HG03354 (cell line): ENCODE data around the gene HLF.

Experiments used
- ATAC-seq: cut with Tn5 transposase; IDR thresholded peaks from one replicate; pipeline ENCODE4 v1.9.1; 2021; ENCODE audit warnings: mild to moderate bottlenecking; ENCODE audit not compliant: unreplicated experiment, poor library complexity, severe bottlenecking

Gene HLF, protein sequence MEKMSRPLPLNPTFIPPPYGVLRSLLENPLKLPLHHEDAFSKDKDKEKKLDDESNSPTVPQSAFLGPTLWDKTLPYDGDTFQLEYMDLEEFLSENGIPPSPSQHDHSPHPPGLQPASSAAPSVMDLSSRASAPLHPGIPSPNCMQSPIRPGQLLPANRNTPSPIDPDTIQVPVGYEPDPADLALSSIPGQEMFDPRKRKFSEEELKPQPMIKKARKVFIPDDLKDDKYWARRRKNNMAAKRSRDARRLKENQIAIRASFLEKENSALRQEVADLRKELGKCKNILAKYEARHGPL

DNA sequence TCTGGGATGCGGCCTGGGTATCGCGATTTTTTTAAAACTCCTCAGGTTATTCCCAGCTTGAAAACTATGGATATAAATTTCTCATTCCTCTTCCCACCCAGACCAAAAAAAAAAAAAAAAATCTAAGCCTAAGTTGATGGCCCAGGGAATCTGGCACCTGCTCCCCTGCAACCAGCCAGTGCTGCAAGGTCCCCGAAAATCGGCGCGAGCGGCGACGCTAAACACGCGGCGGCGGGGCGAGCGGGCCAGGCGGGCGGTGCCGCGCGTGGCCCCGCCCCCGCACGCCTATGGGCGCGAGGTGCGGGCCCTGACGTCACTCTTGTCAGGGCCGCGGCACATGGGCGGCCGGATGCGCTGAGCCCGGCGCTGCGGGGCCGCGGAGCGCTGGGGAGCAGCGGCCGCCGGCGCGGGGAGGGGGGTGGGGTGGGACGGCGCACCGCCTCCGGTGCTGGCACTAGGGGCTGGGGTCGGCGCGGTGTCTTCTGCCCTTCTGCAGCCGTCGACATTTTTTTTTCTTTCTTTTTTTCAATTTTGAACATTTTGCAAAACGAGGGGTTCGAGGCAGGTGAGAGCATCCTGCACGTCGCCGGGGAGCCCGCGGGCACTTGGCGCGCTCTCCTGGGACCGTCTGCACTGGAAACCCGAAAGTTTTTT is at the start of gene HLF:
Gene HLF, plus strand, starts transcription at position 316 of the 654 bp plus-strand sequence. CDS start 525 bp downstream, outside the sequence.
- peak; percentile 96 for ATAC-seq

DNA sequence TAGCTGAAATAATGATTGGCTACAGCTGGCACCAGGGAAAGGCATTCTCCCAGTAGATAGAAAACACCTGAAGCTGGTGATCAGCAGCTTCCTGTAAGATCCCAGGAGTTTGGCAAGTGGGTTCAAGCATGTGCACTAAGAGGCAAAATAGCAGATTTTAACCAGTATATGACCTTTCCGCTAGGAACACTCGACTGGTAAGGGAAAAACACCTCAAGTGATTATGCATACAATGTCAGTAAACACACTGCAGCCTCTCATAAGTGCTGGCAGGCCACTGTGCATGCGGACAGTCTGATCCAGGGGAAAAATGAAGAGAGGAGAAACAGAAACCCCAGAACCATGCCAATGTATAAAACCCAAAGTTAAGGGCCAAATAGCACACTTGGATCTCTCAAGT is 49.0 kb upstream of the HLF start:
- ATAC-seq: no peak

DNA sequence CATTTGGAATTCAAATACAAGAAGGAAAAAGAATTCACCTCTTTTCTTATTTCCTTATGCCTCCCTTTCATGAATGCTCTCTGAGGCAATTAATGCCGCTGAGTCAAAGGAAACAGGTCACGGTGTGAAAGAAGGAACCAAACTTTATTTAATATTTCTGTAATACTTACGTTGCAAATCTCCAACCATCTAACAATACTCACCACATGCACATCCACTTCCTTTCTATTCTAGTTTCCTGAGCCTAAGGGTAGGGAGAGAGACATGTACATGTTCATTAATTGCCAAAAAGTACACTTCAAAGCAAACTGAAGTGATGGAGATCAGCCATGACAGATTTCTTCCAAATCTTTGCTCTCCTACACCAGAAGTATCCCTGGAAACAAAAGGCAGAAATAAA is 47.9 kb upstream of the HLF start:
- ATAC-seq: no peak

DNA sequence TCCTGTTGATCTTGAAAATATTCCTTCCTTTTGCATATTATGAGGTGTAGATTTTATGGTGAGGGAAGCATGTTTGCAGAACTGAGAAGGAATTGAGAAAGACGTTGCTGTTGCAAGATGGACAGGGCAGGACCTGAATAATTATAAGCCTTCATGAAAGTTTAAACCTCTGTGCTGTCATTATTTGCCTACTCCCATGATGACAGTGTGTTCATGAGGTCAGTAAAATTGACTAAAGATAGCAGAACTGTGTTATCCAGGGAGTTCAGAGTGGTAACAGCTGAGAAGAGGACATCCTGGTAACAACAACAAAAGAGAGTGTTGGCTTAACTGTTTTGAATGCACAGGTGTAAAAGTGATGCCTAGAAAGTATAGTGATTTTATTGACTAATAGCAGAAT is 45.3 kb upstream of the HLF start:
- no peak for ATAC-seq

DNA sequence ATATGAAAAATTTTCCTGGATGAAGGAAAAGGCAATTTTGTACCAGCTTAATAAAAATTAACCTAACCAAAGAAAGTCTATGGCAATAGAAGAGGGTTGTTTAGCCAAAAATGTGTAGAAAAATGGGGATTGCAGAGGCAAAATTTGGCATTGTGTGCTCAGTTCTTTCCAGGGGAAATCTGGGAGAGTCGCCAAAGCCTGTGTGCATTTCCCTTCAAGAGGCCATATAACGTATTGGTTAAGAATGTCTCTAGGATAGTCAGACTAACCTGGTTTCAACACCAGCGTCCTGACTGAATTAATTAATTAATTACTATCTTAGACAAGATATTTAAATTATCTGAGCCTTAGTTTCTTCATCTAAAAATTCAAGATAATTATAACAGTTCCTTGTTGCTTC is 44.8 kb upstream of the HLF start:
- ATAC-seq: no peak

DNA sequence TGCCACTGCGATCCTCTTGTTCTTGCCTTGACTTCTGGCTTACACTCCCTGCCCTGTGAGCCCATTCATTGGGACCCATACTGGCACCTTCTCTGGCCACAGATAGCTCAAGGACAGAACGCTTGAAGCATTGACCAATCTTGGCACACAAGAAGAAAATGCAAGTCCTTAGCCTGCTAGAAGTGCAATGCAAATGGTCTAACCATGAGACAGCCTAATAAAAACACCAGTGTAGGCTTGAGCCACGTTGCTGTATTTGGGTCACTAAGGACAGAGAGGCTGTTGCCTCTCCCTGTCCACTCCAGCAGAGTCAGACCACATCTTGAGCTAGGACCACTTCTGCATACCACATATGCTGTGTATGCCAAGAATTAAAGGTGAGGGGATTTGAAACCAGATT is 41.2 kb upstream of the HLF start:
- no peak for ATAC-seq

DNA sequence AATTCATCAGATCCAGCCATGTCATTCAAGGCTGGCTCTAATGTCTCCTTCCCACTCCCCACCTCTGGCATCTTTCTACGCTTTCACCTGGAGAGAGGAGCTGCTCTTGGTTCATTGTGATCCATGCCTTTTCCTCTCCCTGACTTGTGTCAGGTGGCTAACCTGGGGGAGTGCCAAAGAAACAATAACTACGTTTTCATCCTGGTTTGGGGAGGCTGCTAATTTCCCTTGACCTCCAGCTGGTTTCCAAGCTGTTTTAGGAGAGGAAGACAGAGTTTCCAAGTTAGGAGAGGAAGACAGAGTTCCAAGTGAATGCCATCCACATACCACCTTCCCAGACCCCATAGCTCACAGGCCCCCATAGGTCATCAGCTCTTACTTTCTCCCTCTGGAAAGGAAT is 40.0 kb upstream of the HLF start:
- no peak for ATAC-seq

DNA sequence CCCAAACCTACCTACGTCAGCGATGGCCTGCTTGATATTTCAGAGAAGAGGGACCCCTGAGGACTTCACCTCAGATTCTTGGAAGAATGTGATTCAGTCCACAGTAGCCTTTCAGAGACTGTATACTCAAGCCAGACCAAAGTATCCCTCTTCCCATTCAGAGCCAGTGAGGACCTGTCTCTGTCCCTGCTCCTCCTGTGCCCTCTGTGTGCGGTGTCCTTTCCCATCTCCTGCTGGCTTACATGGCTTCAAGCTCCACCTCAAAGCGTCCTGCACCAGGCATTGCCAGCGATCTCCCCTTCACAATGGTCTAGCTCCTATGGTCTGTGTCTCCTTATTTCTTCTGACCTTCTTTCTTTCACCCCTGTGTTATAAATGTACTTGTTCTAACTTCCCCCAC is 39.5 kb upstream of the HLF start:
- ATAC-seq: no peak

DNA sequence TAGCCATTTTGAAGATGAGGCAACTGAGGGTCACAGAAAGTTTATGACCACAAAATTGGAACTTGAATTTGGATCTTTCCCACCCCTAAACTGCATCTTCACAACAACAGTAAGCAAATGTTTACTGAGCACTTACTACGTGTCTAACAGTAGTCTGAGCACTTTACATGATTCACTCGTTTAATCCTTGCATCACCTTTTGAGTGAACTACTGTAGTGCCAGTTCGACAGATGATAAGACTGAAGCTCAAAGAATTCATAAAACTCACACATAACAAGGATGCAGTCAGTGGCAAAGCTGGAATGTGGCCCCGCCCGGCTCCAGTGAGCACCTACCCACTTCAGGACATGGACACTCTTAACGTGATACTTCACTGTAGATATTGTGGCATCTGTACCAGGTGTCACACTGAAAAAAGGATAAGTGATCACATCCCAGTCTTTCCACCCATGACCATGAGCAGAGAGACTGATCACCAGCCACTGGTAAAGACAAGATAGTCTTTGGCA is 36.0 kb upstream of the HLF start:
- no peak for ATAC-seq

DNA sequence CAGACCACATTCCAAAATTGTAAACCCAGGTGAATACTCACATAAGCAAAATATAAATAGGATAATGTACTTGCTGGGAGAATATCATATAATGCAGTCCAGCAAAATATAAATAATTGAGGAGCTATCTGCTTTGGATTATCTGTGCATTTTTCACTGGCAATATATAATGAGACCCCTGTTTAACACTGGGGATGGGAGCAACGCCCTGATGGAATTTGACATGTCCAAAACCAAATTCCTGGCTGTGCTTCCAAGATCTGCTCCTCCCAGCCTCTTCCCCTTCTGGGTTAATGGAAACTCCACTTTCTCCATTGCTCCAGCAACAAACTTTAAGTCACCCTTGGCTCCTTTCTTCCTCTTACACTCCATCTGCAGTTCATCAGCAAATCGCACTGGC is 35.5 kb upstream of the HLF start:
- no peak for ATAC-seq

DNA sequence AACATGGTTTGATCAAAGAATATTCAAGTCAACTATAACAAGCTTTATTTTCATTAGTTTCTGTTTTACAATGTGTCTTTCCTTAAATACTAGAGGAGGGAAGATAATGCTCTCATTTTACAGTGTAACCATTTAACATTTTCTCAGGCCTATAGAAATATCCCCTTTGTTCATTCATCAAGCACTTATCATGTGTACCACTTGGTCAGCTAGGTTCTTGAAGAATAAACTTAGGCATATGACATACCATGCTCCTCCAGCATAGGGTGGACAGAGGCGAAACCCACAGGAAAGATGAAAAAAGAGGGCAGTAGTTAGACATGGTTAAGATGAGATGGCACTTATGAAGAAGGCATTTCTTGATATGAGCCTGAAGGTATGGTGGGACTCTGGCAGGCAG is 34.0 kb upstream of the HLF start:
- ATAC-seq: no peak

DNA sequence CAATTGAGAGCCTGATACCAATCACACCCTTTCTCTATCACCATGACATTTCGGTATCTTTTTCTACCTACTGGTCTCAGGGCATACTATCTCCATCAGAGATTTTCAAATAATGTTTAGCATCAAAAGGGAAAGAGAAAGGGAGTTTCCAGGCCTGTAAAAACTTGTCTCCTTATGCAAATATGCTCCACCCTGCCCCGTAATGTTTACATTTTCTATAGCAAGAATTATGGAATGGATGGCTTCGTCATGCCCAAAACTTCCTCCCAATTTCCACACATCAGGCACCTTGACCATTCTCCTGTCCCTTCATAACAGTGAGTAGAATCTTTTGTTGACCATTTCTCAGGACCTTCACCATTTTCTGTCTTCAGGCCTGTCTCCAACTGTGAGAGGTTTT is 30.9 kb upstream of the HLF start:
- ATAC-seq: no peak

DNA sequence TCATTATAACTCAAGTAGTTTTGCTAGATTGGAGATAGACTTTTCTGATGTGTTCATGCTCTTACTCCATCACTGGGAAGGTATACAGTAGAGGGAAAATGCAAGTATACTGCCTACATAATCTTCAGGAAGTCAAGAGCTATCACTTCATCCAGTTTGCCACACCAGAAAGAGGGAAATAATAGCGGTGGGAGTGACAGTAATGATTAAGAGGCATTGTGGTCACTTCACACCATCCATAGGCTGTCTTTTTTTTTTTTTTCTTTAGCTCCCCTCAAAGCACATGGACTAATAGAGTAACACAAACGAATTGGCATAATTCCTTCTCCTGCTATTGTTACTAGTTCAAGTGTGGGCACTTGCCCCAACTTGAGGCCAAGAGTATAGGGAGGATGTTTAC is 28.4 kb upstream of the HLF start:
- no peak for ATAC-seq

DNA sequence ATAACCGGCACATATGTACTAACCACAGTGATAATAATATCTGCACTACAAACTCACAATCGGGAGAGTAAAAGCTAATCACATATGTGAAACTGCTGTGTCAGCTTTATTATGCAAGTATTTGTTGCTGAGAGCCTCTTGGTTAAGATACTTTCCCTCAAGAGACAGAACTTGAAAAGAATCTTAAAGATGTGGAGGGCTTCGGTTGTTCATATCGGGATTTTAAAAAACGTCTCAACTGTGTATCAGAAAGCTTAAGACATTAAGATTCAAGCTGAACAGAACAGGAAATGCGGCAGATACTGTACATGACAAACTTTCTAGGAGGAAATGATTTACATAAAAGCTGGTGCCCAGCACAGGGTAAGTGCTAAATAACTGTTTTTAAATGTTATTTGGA is 27.5 kb upstream of the HLF start:
- ATAC-seq: peak; percentile 40

DNA sequence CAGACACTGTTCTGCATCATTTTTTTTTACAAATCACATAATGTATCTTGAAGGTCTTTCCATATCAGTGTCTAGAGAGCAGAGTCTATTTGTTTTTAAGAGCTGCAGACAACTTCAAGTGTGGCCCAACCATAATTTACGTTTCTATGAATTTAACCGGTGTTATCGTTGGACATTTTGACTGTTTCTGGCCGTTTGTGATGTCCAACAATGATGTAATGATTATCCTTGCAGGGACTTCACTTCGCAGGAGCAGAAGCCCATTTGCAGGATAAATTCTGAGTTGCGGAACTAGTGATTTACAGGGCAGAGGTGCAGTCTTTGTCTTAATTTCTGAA is 26.9 kb upstream of the HLF start:
- peak; percentile 6 for ATAC-seq

DNA sequence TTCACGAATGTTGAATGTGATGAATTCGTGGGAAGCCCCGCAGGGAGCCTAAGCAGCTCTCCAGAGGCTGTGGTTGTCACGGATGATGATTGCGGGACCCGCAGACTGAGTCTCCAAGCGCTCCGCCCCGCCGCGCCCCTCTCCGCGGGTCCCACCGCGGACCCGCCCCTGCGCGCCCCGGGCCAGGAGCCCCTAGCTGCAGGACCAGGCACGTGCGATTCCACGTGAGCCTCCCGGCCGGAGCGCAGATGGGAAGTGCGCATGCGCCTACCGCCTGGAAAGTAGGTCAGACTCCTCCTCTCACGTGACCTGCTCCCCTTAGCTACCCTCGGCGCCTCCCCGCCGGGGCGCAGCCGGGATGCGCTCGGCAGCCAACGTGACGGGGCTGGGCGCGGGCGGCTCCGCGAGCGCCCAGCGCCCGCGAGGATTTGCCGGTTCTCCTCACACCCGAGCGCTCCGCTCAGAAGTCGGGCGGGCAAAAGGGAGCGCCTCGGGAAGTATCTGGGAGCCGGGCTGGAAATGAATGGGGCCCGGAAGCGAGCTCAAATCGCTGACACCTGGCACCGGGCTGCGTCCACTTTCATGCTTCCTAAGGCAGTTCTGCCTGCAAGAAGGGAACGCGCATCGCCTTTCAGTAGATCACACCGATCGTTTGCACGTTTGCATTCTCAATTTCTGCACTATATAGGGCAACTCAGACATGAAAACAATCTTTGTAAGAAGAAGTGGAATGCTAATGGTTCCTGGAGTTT is 26.4 kb upstream of the HLF start:
- peak; percentile 91 for ATAC-seq

DNA sequence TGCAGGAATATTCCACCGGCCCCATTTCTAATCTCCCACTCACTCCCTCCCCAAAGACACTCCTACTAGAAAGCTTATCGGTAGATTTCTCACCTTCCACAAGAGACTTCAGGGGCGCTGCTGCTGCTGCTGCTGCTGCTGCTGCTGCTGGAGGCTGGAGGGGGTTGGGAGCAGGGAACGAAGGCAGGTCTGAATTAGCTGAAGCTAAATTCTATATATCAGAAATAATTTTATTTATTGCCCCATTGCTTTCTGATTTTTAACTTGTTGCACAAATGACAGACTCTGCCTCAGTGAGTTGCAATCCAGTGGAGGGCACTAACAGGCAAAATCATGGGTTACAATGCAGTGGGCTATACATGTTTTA is 25.8 kb upstream of the HLF start:
- ATAC-seq: peak; percentile 24

DNA sequence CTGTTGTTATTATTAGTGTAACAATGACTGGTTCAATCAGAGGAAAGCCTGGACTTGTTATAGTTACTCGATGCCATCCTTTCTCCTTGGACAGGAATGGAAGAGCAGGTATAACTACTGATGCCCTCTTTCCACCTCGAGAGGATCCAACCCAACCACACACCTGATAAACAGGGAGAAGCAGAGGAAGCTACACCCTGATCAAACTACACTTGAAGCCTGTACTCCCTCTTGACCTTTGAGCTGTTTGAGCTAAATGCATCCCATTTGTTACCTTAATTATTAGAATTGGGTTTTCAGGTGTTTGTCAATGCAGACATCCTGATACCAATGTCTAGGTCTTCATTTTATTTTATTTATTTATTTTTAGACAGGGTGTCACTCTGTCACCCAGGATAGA is 23.7 kb upstream of the HLF start:
- ATAC-seq: no peak

DNA sequence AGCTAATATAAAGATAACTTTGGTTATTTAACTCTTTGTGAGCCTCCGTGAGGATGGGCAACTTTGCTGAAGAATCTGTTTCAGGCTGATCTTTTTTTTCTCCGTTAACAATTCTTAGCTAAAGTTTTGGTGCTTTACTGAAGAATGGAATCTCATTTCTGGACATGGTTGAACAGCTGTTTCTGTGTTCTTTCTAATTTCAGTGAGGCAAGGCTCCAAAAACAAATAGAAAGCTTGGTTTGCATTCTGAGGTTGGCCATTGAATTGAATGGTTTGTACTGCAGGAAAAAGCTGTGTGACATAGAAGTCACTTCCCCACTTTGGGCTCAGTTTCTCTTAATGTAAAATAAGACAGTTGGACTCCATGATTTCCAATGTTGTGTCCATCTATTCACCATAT is 22.3 kb upstream of the HLF start:
- no peak for ATAC-seq

DNA sequence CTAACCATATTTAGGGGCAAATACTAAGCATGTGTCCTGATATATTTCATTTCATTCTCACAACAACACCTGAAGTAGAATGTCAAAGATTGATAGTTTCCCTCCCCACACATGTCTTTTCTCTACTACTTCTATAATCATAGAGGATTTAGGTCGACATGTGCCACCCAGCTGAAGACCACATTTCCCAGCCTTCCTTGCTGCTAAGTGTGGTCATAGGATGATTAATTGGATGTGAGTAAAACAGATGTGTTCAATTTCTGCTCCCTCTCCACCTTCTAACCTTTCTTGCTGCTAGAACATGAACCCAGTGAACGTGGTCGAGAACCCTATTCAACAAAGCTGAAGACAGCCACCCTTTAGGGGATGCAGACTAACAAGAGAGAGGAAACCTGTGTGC is 18.8 kb upstream of the HLF start:
- ATAC-seq: no peak

DNA sequence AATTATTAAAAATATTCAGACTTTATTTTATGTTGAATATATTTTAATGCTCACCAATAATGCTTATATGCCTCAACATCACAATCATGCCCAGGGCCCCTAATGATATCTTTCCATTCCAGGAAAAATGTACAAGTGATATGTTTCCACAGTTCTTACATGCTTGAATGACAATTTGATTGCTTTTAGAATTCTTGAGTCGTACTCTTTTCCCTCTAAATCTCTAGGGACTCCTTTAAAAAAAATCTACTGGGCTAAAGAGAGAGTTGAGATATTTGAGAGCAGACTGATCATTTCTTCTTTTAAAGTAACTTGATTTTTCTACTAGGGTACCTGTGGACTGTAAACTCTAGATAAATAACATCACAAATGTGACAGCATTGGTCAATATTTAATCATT is 18.2 kb upstream of the HLF start:
- no peak for ATAC-seq
